HepG2 (cell line): Measurements from ENCODE around the gene POLR1H. TPM values are rescaled to one million over a fixed set of nuclear protein-coding genes. Genes with fewer than 3 reads are reported as not detected.
A peak's percentile ranks its signal among the peaks of the same experiment; 100 is the strongest.

Experiments
- CENPT ChIP-seq: sonication (generic); formaldehyde crosslinking; IDR thresholded peaks from 2 replicates; pipeline ENCODE4 v1.8.0; 2022; ENCODE audit warnings: low read depth, mild to moderate bottlenecking, moderate library complexity, missing genetic modification reagents
- FOXA1 ChIP-seq, 2 experiments: fragments of 450-650 bp in 1 of 2; sonication (generic) in 1 of 2; formaldehyde crosslinking in 1 of 2; IDR thresholded peaks; 2 replicates each; pipeline versions ENCODE4 v1.4.0 to v1.6.1; 2016 to 2020; ENCODE audit warnings: missing genetic modification reagents in 1 of 2
- HIVEP1 ChIP-seq: sonication (generic); formaldehyde crosslinking; IDR thresholded peaks from 2 replicates; pipeline ENCODE4 v1.4.0; 2020; ENCODE audit warnings: mild to moderate bottlenecking, missing genetic modification reagents
- MBD4 ChIP-seq: IDR thresholded peaks from 2 replicates; pipeline ENCODE4 v1.6.1; 2012; ENCODE audit warnings: low read length, inconsistent platforms, borderline replicate concordance
- MLLT10 ChIP-seq: sonication (generic); formaldehyde crosslinking; IDR thresholded peaks from 2 replicates; pipeline ENCODE4 v1.4.0; 2020; ENCODE audit warnings: missing genetic modification reagents
- NKX3-1 ChIP-seq: sonication (generic); formaldehyde crosslinking; IDR thresholded peaks from 2 replicates; pipeline ENCODE4 v1.5.0; 2020; ENCODE audit warnings: missing genetic modification reagents
- NPAS2 ChIP-seq: sonication (generic); formaldehyde crosslinking; IDR thresholded peaks from 2 replicates; pipeline ENCODE4 v1.8.0; 2022; ENCODE audit warnings: mild to moderate bottlenecking, missing genetic modification reagents, borderline replicate concordance
- RBAK ChIP-seq: sonication (generic); formaldehyde crosslinking; IDR thresholded peaks from 2 replicates; pipeline ENCODE4 v1.5.1; 2020; ENCODE audit warnings: mild to moderate bottlenecking, missing genetic modification reagents
- SCMH1 ChIP-seq: sonication (generic); formaldehyde crosslinking; IDR thresholded peaks from 2 replicates; pipeline ENCODE4 v1.9.0; 2021; ENCODE audit warnings: missing genetic modification reagents, mild to moderate bottlenecking, borderline replicate concordance
- SETDB1 ChIP-seq: sonication (generic); formaldehyde crosslinking; IDR thresholded peaks from 2 replicates; pipeline ENCODE4 v1.5.1; 2020; ENCODE audit warnings: missing genetic modification reagents, mild to moderate bottlenecking, borderline replicate concordance
- ZBTB42 ChIP-seq: sonication (generic); formaldehyde crosslinking; IDR thresholded peaks from 2 replicates; pipeline ENCODE4 v1.5.0; 2020; ENCODE audit warnings: mild to moderate bottlenecking, missing genetic modification reagents
- ZNF124 ChIP-seq: sonication (generic); formaldehyde crosslinking; IDR thresholded peaks from 2 replicates; pipeline ENCODE4 v1.4.0; 2020; ENCODE audit warnings: missing genetic modification reagents
- ZNF136 ChIP-seq: sonication (generic); formaldehyde crosslinking; IDR thresholded peaks from 2 replicates; pipeline ENCODE4 v1.8.1; 2022; ENCODE audit warnings: low read depth, mild to moderate bottlenecking, moderate library complexity, missing genetic modification reagents
- ZNF30 ChIP-seq: sonication (generic); formaldehyde crosslinking; IDR thresholded peaks from 2 replicates; pipeline ENCODE4 v1.5.0; 2020; ENCODE audit warnings: mild to moderate bottlenecking, missing genetic modification reagents
- ZNF496 ChIP-seq: sonication (generic); formaldehyde crosslinking; IDR thresholded peaks from 2 replicates; pipeline ENCODE4 v1.8.1; 2023; ENCODE audit warnings: mild to moderate bottlenecking, moderate library complexity, missing genetic modification reagents; ENCODE audit not compliant: insufficient replicate concordance
- polyA plus RNA-seq, 8 experiments: library from polyadenylated mRNA; depleted of rRNA in 3 of 8; stranded (reverse) in 7 of 8; unstranded in 1 of 8; fragments of >200 nt; fragmentation: Illumina TruSeq in 4 of 8; extraction: Trizol in 4 of 8; gene quantifications; 2 replicates each; pipeline versions ENCODE4 v1.2.1 to v1.2.3, GENCODE V29; 2011 to 2016; ENCODE audit warnings: low read depth in 4 of 8, missing spikeins in 1 of 8, mixed read lengths in 1 of 8; ENCODE audit not compliant: insufficient read depth in 1 of 8
- total RNA-seq, 5 experiments: library from RNA; depleted of rRNA; stranded (reverse); fragments of >200 nt; fragmentation: Illumina TruSeq; extraction: Trizol; gene quantifications; 2 replicates each; pipeline ENCODE4 v1.2.3, GENCODE V29; 2016; ENCODE audit warnings: low read depth in 1 of 5
- TF ChIP-seq, protein P1 (sequence below): sonication (generic); formaldehyde crosslinking; IDR thresholded peaks from 2 replicates; pipeline ENCODE4 v1.9.0; 2021; ENCODE audit warnings: missing genetic modification reagents, borderline replicate concordance
- TF ChIP-seq, protein P2 (sequence below): conservative IDR thresholded peaks from 2 replicates; pipeline ENCODE4 v1.6.1; 2018; ENCODE audit warnings: missing genetic modification reagents
- TF ChIP-seq, protein P3 (sequence below): sonication (generic); formaldehyde crosslinking; IDR thresholded peaks from 2 replicates; pipeline ENCODE4 v1.8.0; 2022; ENCODE audit warnings: mild to moderate bottlenecking, missing genetic modification reagents; ENCODE audit not compliant: insufficient replicate concordance
- TF ChIP-seq, protein P4 (sequence below): sonication (generic); formaldehyde crosslinking; IDR thresholded peaks from 2 replicates; pipeline ENCODE4 v1.4.0; 2020; ENCODE audit warnings: mild to moderate bottlenecking, missing genetic modification reagents
- TF ChIP-seq, protein P5 (sequence below): sonication (generic); formaldehyde crosslinking; IDR thresholded peaks from 2 replicates; pipeline ENCODE4 v1.5.0; 2020; ENCODE audit warnings: missing genetic modification reagents

POLR1H gene
- total and polyA plus RNA-seq, 2 of the 13 experiments (the other 11 are each of a cell fraction or from before 2014, with no cell fraction given) = 61.4 to 79.8 TPM

DNA sequence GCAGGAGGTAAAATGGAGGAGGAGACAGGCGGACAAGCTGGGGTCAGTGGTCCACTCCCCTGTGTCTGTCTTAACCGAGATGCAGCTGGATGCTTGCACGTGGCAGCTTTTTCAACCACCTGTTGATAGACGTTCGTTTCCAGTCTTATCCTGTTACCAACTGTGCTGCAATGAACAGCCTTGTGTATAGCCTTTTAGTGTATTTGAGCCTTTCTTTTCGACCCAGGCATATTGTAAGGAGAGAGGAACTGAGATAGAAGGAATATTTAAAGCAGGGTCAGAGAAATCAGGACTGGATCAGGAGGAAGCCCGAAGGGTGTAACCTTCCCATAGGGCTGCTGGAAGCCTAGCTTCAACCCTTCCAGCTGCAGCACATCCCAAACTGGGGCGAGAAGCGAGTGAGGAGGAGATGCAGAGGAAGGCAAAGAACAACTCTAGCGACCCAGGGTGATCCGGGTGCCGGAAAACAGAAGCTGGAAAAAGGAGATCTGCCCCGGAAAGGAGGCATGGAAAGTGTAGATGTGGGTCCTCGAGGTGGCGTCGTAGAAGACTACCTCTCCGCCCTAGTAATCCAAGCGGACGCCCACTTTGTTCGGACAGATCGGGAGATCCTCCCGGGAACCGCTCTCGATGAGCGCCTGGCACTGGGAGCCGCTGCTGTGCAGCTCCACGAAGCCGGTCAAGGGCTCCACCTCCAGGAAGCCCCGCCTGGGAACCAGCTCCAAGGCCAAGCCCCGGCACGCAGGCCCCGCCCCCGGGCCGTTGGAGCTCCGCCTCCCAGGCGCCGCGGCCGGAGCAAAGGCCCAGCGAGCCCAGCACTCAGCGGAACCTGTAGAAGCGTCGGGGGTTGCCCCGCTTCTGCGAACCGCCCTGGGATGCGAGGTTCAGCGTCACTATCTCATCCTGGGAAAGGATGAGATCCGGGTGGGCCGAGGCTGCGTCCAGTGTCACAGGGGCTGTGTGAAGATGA is 40.7 kb downstream of the POLR1H start (continued):
- TF ChIP-seq, protein P1, sequence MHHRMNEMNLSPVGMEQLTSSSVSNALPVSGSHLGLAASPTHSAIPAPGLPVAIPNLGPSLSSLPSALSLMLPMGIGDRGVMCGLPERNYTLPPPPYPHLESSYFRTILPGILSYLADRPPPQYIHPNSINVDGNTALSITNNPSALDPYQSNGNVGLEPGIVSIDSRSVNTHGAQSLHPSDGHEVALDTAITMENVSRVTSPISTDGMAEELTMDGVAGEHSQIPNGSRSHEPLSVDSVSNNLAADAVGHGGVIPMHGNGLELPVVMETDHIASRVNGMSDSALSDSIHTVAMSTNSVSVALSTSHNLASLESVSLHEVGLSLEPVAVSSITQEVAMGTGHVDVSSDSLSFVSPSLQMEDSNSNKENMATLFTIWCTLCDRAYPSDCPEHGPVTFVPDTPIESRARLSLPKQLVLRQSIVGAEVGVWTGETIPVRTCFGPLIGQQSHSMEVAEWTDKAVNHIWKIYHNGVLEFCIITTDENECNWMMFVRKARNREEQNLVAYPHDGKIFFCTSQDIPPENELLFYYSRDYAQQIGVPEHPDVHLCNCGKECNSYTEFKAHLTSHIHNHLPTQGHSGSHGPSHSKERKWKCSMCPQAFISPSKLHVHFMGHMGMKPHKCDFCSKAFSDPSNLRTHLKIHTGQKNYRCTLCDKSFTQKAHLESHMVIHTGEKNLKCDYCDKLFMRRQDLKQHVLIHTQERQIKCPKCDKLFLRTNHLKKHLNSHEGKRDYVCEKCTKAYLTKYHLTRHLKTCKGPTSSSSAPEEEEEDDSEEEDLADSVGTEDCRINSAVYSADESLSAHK (CRISPR knock-in tag) = no peak
- TF ChIP-seq, protein P2, sequence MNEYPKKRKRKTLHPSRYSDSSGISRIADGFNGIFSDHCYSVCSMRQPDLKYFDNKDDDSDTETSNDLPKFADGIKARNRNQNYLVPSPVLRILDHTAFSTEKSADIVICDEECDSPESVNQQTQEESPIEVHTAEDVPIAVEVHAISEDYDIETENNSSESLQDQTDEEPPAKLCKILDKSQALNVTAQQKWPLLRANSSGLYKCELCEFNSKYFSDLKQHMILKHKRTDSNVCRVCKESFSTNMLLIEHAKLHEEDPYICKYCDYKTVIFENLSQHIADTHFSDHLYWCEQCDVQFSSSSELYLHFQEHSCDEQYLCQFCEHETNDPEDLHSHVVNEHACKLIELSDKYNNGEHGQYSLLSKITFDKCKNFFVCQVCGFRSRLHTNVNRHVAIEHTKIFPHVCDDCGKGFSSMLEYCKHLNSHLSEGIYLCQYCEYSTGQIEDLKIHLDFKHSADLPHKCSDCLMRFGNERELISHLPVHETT (CRISPR knock-in tag) = peak; percentile 40; the same call in 1 of the 2 replicates
- no peak; the same call in 1 of the 2 replicates for TF ChIP-seq CENPT
- no peak for TF ChIP-seq RBAK
- TF ChIP-seq, protein P3, sequence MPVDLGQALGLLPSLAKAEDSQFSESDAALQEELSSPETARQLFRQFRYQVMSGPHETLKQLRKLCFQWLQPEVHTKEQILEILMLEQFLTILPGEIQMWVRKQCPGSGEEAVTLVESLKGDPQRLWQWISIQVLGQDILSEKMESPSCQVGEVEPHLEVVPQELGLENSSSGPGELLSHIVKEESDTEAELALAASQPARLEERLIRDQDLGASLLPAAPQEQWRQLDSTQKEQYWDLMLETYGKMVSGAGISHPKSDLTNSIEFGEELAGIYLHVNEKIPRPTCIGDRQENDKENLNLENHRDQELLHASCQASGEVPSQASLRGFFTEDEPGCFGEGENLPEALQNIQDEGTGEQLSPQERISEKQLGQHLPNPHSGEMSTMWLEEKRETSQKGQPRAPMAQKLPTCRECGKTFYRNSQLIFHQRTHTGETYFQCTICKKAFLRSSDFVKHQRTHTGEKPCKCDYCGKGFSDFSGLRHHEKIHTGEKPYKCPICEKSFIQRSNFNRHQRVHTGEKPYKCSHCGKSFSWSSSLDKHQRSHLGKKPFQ (CRISPR knock-in tag) = peak; percentile 1
- no peak for TF ChIP-seq FOXA1 (IDR thresholded peaks at IDR 0.05)
- TF ChIP-seq FOXA1 (CRISPR knock-in tag; IDR thresholded peaks at IDR 0.05) = no peak
- TF ChIP-seq SETDB1 (CRISPR knock-in tag) = no peak
- TF ChIP-seq ZNF124 (CRISPR knock-in tag) = peak; percentile 84; the same call in 1 of the 2 replicates
- no peak for TF ChIP-seq NPAS2 (CRISPR knock-in tag)
- no peak for TF ChIP-seq ZNF496
- 0 out of 2 replicates have a peak, but pooled peaks have one; percentile 56 for TF ChIP-seq ZBTB42 (CRISPR knock-in tag)
- TF ChIP-seq MBD4 = no peak
- no peak for TF ChIP-seq NKX3-1 (CRISPR knock-in tag)
- TF ChIP-seq ZNF136 = peak; percentile 44; the same call in 1 of the 2 replicates
- TF ChIP-seq, protein P4, sequence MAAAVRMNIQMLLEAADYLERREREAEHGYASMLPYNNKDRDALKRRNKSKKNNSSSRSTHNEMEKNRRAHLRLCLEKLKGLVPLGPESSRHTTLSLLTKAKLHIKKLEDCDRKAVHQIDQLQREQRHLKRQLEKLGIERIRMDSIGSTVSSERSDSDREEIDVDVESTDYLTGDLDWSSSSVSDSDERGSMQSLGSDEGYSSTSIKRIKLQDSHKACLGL = peak; percentile 81
- TF ChIP-seq MLLT10 (CRISPR knock-in tag) = no peak
- TF ChIP-seq ZNF30 (CRISPR knock-in tag) = no peak
- no peak for TF ChIP-seq SCMH1
- TF ChIP-seq HIVEP1 (CRISPR knock-in tag) = peak; percentile 88; the same call in 1 of the 2 replicates
- TF ChIP-seq, protein P5, sequence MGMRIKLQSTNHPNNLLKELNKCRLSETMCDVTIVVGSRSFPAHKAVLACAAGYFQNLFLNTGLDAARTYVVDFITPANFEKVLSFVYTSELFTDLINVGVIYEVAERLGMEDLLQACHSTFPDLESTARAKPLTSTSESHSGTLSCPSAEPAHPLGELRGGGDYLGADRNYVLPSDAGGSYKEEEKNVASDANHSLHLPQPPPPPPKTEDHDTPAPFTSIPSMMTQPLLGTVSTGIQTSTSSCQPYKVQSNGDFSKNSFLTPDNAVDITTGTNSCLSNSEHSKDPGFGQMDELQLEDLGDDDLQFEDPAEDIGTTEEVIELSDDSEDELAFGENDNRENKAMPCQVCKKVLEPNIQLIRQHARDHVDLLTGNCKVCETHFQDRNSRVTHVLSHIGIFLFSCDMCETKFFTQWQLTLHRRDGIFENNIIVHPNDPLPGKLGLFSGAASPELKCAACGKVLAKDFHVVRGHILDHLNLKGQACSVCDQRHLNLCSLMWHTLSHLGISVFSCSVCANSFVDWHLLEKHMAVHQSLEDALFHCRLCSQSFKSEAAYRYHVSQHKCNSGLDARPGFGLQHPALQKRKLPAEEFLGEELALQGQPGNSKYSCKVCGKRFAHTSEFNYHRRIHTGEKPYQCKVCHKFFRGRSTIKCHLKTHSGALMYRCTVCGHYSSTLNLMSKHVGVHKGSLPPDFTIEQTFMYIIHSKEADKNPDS (CRISPR knock-in tag) = 0 out of 2 replicates have a peak, but pooled peaks have one; percentile 32
